GM19463 (cell line): ENCODE results near the gene AHSA1.
"Not testable (repeated sequence)": the region's sequence is repeated elsewhere in the genome, so short reads cannot be mapped to it uniquely, and the experiment has no call there.

Source experiments
- ATAC-seq: cut with Tn5 transposase; IDR thresholded peaks from one replicate; pipeline ENCODE4 v1.9.1; 2021; ENCODE audit warnings: mild to moderate bottlenecking, moderate library complexity; ENCODE audit not compliant: unreplicated experiment

Gene AHSA1

DNA sequence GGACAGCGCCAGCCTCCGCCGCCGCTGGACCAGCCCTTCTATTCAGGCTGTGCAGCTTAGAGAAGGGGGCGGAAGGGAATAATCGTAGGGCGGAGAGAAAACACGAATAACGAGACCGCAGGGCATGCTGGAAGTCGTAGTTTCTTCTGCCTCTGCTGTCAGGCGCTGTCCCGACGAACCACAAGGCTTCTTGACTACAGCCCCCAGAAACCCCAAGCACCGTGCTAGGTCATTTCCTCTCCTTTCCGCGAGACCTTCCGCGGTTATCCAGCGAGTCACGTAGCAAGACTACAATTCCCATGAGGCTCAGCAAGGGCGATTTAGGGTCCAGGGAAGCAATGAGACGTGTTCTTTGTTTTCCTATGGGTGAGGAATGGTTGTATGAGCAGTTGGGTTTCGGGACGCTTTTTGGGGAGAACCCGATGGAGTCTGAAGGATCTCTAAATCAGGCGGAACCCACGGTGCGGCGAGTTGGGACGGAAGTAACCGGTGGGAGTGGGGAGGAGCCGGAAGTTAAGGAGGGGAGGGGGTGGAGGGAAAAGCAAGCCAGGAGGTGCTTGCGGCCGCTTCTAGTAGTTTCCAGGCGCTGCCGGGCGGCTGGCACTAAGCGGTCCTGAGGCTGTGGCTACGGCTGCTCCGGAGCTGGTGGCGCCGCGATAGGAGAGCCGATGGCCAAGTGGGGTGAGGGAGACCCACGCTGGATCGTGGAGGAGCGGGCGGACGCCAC, at the start of gene AHSA1, which contains the start of gene VIPAS39:
AHSA1 (plus strand) TSS at position 572 of the 727 bp plus-strand sequence; CDS start at position 669, 97 bp downstream.
VIPAS39 (minus strand) TSS at position 80 of the 727 bp plus-strand sequence. CDS start 3,499 bp downstream, outside the sequence.
- ATAC-seq = peak; percentile 87

DNA sequence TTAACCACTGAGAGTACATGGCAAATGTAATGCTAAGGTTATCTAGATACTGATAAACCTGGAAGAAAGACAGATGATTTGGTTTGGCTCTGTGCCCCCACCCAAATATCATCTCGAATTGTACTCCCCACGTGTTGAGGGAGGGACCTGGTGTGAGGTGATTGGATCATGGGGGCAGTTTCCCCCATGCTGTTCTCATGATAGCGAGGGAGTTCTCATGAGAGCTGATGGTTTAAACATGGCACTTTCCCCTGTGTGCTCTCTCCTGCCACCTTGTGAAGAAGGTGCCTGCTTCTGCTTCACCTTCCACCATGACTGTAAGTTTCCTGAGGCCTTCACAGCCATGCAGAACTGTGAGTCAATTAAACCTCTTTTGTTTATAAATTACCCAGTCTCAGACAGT, 48.8 kb upstream of the AHSA1 start:
- ATAC-seq = no peak

DNA sequence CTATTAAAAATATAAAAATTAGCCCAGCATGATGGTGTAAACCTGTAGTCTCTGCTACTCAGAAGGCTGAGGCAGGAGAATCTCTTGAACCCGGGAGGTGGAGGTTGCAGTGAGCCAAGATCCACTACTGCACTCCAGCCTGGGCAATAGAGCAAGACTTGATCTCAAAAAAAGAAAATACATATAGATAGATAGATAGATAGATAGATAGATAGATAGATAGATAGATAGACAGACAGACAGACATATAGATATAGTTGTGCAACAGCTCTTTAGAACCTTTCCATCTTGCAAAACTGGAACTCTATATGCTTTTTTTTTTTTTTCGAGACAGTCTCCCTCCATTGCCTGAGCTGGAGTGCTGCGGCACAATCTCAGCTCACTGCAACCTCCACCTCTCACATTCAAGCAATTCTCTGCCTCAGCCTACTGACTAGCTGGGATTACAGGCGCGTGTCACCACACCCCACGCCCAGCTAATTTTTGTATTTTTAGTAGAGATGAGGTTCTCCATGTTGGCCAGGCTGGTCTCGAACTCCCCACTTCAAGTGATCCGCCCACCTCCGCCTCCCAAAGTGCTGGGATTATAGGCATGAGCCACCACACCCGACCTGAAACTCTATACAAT, 42.4 kb upstream of the AHSA1 start:
- not testable (repeated sequence) for ATAC-seq

DNA sequence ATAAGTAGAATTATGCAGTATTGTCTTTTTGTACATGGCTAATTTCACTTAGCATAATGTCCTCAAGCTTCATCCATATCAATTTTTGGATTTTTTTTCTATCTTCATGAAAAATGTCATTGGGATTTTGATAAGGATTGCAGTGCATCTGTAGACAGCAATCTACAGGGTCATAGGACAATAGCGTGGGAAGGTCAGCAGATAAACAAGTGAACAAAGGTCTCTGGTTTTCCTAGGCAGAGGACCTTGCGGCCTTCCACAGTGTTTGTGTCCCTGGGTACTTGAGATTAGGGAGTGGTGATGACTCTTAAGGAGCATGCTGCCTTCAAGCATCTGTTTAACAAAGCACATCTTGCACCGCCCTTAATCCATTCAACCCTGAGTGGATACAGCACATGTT, 41.8 kb upstream of the AHSA1 start:
- not testable (repeated sequence) for ATAC-seq

DNA sequence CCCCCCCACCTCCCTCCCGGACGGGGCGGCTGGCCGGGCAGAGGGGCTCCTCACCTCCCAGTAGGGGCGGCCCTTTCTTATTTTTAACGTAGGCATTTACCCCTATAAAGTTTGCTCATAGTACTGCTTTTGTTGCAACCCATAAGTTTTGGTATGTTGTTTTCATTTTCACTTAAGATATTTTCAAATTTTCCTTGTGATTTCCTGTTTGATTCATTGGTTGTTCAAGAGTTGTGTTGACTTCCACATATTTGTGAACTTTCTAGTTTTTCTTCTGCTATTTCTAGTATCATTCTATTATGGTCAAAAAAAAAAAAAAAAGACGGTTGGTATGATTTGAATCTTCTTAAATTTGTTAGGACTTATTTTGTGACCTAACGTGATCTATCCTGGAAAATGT, 41.1 kb upstream of the AHSA1 start:
- ATAC-seq = no peak

DNA sequence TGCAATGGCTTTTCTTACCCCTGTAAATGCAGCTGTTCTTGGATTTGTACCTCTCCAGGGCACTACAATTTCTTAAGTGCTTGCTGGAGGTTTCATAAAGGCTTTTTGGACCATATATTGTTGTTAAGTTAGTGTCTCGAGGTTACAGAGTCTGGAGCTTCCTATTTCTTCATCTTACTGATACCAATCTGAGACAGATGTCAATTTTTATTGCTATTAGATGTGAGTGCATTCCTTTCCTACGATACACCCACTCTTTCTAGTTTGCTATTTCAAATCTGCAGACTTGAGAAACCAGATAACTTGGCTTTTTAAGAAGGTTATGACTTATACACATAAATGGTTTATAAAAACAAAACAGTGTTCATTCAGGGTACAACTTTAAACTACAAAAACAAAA, 36.7 kb upstream of the AHSA1 start:
- ATAC-seq = no peak

DNA sequence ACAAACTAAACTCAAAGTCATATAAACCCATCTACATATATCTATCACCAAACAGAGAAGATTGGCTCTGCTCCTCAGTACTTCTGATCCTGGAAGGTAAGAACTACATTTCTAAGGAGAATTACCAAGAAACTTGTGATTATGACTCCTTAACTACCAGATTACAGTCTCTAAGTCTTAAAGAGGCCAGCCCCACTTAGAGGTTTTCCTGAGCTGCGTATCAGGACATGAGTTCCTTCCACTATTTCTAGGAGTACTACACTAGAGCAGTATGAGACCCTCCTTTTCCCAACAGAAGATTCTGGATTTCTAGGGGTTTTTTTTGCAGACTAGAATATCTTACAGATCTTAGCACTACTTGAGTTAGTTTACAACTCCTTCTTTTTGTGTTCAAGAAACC, 34.5 kb upstream of the AHSA1 start, which contains the start of gene NOXRED1:
NOXRED1 (minus strand) TSS at position 101 of the 400 bp plus-strand sequence. CDS start 634 bp downstream, outside the sequence.
- ATAC-seq = no peak

DNA sequence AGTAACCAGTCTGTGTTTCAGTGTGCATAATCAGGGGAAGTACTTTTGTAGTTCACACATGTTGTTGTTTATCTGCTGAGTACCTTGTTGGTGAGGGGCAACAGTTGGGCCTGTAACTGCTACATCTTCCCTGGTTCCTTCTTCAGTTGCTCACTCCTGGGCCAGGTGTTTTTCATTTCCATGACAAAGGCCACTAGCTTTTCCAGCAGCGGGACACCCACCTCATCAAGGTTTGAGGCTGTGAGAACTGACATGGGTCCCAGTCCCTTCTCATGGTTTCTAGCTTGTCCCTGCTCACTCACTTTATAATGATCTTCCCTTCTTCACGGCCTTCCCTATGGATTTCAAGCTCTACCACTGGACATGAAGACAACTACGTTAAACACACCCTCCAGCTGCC, 33.0 kb upstream of the AHSA1 start:
- ATAC-seq = no peak

DNA sequence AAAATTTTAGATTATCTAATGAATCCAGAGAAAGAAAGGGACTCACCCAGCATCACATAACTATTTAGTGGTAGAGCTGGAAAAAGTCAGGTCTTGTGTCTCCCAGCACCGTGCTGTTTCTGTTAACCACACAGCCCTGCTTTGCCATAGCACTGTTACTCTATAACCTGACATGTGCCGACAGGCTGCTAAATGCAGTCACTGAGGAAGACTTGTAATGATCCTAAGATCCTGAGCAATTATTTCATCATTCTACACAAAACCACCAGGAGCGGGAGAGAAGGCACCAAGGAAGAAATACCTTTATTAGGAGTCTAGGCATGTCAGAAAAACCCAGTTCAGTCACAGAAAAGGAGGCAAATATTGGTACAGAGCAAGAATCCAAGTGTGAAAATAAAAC, 31.5 kb upstream of the AHSA1 start:
- no peak for ATAC-seq

DNA sequence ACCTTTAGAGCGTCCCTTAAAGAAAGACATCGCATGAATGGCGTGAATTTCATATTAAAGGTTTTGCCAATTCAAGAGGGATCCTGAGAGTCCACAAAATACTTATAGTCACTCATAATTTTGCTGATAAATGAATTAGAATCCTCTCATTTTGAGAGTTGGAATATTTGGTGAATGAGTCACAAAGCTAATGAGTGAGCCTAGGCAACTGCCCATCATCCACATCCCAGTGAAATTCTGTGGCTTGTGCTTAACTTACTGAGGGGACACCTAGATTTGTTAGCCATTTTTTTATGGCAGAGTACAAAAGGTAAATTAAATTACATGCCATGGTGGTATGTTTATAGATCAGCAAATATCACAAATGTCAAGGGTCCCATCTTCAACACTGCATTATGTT, 21.9 kb upstream of the AHSA1 start:
- ATAC-seq = no peak

DNA sequence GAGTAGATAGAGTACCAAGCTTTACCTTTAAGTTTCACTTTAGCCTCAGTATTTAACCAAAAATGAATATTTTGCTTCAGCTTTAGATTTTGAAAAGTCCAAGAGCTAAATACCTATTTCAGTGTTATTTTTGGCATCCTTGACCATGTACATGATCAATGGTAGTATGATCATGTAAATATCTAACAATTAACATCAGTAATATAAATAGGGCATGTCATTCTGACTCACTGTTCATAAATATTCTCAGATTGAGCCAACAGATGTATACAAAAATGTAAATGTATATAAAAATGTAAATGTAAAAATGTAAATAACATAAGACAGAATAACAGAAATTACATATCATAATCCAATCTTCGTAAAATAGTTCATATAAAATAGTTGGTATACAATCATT, 19.3 kb upstream of the AHSA1 start:
- ATAC-seq = no peak

DNA sequence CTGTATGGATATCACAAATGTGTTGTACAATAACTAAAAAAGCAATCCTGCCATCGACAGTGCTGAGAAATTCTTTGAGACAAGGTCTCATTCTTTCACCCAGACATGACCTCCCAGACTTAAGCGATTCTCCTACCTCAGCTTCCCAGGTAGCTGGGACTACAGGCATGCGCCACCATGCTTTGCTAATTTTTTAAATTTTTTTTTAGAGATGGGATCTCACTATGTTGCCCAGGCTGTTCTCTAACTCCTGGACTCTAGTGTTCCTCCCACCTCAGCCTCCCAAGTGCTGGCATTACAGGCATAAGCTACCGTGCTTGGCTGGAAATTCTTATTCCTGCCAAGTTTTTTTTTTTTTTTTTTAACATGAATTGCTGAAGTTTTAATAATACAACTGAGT, 18.0 kb upstream of the AHSA1 start:
- no peak for ATAC-seq

DNA sequence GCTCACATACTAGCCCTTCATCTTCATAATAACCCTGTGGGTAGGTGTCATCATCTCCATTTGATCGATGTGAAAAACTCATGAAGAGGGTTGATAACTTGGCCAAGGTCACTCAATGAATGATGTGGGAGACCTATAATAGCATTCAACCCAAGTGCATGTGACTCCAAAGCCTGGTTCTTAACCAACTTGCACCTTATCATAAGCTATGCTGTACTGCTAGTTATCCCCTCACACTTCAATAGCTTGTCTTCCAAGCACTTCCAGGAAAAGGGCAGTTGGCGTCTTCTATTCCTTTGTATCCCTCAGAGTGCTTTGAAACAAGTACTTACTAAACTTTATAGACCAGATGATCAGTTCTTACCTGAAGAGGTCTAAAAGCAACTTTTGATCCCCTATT, 15.7 kb upstream of the AHSA1 start:
- no peak for ATAC-seq

DNA sequence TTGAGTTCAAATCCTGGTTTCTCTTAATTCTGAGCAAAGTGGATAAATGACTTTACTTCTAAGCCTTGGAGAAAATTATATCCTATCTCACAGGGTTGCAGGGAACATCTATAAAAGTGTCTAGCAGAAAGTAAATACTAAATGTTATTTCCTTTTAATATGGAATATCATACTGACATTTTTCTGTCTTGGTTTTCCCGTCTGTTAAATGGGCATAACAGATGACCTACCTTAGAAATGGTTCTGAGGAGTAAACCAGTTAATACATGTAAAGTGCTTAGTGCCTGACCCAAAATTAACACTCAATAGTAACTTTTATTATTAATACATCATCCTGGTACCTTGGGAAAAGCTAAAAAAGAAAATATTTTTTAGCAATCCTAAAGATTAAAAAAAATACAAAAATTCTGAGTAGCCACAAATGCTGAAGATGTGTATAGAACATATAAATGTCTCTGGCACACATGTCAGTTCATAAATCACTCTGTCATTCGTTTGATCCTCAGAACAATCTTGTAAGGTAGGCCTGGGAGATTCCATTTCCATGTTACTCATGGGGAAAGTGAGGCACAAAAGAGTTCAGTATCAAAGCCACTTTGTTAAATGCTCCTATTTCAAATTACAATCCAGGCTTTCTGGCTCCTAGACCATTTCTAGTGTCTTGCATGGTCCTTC, 1.8 kb upstream of the AHSA1 start:
- no peak for ATAC-seq

DNA sequence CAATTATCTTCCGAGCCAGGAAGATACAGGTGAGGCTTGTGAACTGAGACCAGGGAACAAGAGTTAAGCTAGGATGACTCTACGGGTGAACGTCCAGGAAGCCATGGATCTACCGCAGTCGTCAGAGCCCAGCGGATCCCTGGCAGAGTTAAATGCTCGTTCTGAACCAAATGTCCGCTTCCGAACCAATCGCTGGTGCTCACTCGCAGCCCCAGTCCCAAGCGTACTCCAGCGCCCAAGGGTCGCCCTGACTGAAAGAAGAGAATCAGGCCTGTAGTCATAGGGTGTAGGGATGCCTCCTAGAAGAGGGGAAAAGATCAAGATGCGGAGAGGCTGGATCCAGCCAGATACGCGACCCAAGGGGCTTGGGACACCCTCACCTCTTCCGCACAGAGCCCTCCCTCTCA, 775 bp upstream of the AHSA1 start:
- no peak for ATAC-seq

DNA sequence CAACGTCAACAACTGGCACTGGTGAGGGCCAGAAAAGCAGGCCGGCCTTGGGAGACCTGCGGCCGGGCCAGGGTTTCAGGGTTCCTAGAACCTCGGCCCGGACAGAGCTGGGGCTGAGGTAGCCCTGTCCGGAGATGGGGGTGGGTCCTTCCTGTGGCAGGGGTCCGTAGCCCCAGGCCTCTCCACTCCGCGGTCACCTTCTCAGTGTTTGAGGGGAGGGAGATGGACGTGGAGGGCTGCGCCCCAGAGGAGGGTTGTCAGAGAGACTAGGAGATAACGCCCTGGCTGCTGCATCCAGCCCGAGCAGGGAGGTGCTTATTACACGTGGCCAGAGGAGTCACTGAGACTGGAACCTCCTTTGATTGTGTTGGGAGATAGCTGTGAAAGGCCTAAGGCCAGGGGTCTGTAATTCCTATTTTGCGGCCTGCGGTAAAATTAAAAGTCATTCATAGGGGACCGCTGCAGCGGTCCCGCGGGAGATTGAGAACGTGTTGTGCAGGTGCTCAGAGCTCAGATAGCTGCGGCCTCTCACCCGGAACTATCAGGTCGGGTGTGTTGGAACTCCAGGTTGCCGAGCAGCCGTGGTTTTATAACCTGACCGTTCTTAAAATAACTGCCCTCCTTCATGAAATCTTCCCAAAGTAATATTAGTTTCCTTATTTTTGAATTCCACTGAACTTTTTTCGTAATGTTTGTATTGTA, 507 bp downstream of the AHSA1 start:
- peak; percentile 9 for ATAC-seq

DNA sequence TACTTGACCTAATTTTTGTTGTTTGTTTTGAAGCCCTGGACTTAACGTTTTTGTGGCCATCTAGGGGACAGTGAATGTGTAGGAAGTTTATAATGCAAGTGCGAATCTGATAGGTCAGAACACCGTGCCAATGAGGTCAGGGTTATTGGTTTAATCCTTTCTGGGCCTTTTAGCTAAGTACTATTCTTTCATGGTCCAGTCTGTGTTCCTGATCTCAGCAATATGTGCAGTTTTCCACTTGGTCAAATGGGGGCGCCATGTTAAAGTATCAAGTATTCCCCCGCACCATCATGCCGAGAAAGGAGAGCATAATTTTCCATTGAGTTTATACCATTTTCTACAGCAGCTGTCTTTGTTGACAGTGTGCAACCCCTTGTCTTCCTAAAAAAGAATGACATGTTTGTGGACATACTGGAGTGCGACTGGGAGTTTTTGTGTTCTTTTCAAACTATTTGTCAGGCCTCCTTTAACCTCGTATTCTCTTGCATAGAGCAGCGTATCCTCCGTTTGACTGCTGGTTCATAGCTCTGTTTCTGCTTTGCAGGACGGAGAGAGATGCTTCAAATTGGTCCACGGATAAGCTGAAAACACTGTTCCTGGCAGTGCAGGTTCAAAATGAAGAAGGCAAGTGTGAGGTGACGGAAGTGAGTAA, 1.3 kb downstream of the AHSA1 start:
- ATAC-seq = no peak

DNA sequence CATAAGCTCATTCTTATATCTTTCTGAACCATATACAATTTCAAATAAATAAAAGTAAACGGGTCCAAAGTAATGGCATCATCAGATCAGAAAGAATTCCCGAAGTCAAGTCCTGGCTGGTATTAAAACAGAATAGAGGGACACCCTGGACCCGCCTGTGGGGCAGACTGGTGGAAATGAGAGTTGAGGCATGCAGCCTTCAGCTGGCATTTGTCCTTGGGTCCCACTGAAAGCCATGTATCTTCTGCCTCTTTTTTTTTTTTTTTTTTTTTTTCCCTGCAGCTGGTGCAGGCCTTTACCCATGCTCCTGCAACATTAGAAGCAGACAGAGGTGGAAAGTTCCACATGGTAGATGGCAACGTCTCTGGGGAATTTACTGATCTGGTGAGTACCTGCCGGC, 9.9 kb downstream of the AHSA1 start:
- no peak for ATAC-seq

DNA sequence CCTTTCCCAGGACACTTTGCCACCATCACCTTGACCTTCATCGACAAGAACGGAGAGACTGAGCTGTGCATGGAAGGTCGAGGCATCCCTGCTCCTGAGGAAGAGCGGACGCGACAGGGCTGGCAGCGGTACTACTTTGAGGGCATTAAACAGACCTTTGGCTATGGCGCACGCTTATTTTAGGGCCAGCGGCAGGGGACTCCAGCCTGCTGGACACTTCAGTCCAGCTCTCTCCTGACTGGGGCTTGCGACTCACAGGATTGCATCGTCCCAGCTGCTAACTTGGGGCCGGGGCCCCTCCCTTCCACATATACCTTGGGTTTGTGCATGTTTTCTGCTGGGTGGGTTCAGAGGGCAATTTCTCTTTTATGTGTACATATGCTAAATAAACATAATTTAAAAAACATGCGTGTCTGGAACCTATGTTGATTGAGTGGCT, 11.2 kb downstream of the AHSA1 start:
- no peak for ATAC-seq

DNA sequence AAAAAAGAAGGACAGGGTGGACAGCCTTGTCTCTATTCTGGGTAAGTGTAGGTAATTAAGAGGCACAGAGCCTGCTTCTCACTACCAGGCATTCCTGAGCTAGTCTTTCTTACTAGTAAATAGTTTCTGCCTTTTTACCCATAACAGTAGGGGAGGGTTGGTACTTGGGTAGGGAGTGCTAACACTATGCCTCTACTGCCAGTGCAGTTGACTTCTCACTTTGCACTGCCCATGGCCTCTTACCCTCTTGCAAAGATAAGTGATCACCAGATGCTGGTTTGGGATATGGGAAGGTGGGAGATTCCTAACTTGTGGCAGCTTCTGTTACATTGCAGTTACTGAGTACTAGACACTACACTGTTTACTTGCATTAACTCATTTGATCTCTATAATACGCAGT, 11.6 kb downstream of the AHSA1 start:
- ATAC-seq = no peak
